ENCODE data around the gene MERTK.

GRCh38 chr2:112065966-112066365 lies 167.6 kb downstream of the MERTK start:
- TF ChIP-seq CTCF (conservative IDR thresholded peaks at IDR 0.05), result no peak
- no peak for TF ChIP-seq ZFX (IDR thresholded peaks at IDR 0.05)

All from C4-2B (cell line).